Measurements from ENCODE around the gene NUMA1.
A peak's percentile ranks its signal among the peaks of the same experiment; 100 is the strongest.

Gene NUMA1, protein sequence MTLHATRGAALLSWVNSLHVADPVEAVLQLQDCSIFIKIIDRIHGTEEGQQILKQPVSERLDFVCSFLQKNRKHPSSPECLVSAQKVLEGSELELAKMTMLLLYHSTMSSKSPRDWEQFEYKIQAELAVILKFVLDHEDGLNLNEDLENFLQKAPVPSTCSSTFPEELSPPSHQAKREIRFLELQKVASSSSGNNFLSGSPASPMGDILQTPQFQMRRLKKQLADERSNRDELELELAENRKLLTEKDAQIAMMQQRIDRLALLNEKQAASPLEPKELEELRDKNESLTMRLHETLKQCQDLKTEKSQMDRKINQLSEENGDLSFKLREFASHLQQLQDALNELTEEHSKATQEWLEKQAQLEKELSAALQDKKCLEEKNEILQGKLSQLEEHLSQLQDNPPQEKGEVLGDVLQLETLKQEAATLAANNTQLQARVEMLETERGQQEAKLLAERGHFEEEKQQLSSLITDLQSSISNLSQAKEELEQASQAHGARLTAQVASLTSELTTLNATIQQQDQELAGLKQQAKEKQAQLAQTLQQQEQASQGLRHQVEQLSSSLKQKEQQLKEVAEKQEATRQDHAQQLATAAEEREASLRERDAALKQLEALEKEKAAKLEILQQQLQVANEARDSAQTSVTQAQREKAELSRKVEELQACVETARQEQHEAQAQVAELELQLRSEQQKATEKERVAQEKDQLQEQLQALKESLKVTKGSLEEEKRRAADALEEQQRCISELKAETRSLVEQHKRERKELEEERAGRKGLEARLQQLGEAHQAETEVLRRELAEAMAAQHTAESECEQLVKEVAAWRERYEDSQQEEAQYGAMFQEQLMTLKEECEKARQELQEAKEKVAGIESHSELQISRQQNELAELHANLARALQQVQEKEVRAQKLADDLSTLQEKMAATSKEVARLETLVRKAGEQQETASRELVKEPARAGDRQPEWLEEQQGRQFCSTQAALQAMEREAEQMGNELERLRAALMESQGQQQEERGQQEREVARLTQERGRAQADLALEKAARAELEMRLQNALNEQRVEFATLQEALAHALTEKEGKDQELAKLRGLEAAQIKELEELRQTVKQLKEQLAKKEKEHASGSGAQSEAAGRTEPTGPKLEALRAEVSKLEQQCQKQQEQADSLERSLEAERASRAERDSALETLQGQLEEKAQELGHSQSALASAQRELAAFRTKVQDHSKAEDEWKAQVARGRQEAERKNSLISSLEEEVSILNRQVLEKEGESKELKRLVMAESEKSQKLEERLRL (N-terminal part only)

DNA sequence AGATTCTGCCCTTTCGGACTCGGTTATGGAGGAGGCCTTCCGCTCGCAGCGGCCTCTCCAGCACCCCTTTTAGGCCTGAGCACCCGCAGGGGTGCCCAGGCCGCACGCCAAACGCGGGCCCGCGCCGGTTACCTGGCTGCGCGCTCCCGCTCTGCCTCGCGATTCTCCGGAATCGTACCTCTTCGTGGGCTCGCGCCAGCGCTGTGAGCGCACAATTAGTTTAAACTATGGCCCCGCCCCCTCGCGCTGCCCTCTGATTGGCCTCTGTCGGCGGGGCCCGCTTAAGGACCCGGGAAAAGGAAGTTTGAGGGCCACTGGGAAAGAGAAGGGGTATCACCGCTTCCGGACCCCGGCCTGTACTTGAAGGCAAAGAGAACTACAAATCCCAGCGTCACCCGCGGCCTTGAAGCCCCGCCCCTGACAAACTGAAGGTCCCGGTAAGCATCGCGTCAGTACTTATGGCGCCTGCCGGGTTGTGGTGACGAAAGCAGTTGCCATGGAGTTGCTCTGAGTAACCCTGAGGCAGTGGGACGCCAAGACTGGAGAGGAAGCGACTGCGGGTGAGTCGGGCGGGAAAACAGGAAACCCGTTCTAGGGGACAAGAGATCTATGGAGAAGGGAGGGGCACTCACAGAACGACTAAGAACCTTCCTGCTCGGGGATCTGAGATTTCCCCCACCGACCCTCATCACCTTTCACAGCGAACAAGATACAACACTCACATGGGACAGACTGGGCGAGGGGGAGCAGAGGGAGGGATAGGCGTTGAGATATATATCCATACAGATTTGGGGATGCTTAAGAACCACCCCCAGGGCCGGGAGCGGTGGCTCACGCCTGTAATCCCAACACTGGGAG lies at the start of gene NUMA1, which contains the start of gene LRRC51:
TSS of gene NUMA1 (minus strand) at position 217 of the 858 bp plus-strand sequence. CDS start 44,599 bp downstream, outside the sequence.
TSS of gene LRRC51 (plus strand) at position 525 of the 858 bp plus-strand sequence. CDS start 8,234 bp downstream, outside the sequence.
- DNase-seq (ENCODE audit: low read depth): peak; percentile 100

DNA sequence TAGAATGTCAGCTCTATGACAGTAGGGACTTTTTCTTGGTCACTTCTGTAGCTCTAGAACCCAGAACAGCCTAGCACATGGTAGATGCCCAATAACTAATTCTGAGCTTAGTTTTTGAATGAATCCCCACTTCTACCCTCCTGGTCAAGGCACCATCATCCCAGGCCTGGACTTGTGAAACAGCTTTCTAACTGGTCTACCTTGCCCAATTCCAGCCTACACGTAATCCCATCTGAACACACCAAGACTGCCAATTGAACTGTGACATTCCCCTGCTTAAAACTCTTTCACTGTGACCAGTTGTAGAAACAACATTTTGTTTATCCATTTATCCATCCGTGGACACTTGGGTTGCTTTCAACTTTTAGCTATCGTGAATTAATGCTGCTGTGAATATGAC lies 49.0 kb upstream of the NUMA1 start:
- DNase-seq (ENCODE audit: low read depth): no peak

DNA sequence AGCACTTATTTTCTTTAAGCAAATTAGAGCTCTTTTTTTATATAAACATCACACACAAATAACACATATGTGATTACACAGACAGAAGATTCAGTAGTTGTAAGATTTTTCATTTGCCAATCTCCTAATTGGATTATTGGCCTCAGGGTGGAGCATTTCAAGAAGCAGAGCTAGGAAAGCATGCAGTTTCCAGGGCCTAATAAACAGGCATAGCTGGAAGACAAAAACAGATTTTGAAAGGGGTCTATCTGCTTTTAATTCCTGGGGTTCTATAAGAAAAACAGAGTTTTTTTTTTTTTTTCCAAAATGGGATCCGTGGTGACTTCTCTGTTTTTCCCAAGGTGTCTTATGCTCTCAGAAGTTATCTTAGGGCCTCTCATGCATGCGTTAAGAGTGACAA lies 47.6 kb upstream of the NUMA1 start:
- no peak for DNase-seq (ENCODE audit: low read depth)

DNA sequence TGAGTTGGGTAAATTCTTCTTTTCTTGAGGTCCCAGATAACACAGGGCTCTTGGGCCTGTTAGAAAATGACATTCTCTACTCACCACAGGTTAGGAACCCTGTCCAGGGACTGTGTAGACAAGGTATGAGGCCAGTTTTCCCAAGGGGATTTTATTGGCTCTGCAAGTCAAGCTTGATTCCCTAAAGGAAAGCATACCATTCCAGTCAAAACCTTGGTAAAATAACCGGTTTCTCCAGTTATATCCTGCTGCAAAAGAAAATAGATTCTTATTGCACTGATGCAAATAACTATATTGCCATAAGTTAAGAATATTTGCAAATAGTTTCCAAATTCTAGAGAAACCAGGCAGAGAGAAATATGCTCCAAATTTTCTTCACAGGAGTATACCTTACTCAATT lies 45.6 kb upstream of the NUMA1 start:
- DNase-seq (ENCODE audit: low read depth): no peak

DNA sequence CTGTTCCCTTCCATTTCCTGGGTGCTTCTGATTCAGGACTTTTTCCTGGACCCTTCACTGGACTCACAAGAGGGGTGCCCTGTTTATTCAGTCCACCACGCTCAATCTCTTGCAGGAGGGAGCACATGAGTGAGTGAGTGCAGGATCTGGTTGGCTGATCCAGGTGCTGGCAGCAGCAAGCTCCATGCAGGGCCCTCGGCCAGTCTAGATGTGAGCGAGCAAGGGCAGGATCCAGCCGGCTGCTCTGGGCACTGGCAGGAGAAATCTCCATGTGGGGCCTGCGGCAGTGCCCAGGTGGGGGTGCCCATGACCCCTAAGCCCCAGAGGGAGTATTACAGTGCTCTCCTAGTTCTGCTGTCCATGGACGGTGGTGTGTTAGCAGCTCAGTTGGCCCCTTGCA lies 43.7 kb upstream of the NUMA1 start:
- DNase-seq (ENCODE audit: low read depth): no peak

DNA sequence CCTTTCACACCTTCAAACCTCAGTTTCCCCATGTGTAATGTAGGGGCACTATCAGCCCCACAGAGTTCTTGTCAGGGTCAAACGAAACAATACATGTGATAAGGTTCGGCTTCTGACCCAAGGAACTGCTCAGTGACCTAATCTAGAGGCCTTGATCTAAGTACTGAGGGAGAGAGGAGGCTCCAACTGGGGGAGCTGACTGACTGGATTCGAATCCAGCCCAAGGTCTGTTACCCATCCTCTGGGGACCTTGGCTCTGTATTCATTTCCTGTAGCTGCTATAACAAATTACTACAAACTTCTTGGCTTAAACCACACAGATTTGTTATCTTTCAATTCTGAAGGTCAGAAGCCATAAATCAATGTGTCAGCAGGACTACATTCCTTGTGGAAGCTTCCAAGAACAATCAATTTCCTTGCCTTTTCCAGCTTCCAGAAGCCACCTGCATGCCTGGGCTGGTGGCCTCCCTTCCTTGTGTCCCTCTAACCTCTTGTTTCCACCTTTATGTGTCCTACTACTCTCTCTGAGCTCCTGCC lies 42.8 kb upstream of the NUMA1 start:
- DNase-seq (ENCODE audit: low read depth): peak; percentile 46

DNA sequence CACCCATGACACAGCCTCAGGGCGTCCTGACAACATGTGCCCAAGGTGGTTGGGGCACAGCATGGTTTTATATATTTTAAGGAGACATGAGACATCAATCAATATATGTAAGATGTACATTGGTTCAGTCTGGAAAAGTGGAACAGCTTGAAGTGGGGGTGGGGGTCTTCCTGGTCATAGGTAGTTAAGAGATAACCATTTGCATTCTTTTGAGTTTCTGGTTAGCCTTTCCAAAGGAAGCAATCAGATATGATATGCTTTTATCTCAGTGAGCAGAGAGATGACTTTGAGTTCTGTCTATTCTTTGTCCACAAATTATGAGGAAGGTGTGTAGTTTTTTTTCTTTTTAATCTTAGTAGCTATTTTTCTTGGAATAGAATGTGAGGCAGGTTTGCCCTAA lies 42.3 kb upstream of the NUMA1 start:
- no peak for DNase-seq (ENCODE audit: low read depth)

DNA sequence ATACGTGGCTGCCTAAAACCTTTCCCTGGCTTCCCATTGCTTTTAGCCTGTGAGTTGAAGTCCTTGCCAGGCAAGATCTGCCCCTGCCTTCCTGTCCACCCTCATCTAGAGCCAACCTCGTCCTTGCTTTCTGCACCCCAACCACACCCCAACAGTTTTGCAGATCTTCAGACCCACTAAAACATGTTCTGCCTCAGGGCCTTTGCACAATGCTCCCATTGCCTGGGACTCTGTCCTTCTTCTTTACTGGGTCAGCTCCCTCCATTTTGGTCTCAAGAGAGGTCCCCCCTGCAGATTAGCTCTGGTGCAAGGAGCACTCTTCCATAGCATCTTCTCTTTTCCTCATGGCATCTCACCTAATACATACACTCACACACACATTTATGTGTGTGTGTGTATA lies 40.6 kb upstream of the NUMA1 start:
- DNase-seq (ENCODE audit: low read depth): no peak

DNA sequence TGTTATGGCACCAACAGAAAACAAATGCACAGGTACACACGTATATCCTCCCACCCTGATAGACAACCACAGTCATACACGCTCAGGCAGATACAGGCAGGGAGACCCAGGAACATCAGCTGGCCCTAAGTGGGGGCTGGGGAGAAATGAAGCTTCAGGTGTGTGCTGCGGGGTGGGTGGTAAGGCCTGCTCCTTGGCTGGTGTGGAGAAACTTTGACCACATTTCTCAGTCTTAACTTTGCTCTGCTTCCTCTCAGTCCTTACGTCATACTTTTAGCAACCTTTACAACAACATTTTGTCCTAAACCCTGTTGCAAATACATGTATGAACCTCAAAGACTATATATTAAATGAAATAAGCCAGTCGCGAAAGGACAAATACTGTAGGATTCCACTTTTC lies 38.9 kb upstream of the NUMA1 start:
- DNase-seq (ENCODE audit: low read depth): no peak

DNA sequence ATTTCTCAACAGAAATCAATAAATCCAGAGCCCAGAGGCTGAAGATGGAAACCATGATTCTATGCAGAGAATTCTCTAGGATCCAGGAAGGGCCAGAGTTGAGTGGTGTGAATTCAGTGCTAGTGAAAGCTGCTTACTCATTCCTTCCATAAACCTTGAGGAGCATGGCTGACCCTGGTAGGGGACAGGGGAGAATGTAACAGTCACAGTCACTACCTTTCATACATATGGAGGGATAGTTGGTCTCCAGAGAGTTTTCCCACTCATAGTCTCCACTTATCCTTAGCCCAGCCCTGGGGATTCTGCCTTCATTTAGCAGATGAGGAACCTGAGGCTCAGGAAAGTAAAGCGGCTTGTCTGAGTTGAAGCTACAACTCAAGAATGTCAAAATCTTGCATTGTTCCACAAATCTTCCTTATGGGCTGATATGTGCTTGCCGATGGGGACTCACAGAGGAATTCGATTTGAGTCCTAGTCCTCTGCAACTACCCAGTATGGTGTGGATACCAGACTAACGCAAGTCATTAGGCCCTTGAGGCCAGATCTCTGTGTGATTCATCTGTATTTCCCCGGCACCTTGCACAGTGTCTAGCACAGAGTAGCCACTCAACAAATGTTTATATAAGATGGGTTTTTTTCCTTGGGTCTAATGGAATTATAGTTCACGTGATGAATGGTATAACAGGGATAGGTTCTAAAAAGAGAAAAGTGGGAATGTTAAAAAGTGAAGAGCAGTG lies 35.8 kb upstream of the NUMA1 start:
- peak; percentile 45 for DNase-seq (ENCODE audit: low read depth)

DNA sequence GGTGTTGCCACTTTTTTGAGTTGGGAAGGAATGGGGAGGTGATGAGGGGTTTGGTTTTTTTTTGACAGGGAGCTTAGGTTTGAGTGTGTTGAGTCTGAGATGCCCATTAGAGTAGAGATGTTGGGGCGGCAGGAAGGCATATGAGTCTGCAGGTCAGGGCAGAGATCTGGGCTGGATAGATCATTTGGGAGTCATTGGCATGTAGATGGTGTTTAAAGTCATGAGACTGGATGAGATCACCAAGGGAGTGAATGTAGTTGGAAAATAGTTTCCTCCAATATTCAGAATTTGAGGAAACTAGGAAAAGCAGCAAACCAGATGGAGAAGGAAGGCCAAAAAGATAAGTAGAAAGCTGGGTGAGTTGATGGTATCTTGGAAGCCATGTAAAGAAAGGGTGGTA lies 34.2 kb upstream of the NUMA1 start:
- DNase-seq (ENCODE audit: low read depth): peak; percentile 40

DNA sequence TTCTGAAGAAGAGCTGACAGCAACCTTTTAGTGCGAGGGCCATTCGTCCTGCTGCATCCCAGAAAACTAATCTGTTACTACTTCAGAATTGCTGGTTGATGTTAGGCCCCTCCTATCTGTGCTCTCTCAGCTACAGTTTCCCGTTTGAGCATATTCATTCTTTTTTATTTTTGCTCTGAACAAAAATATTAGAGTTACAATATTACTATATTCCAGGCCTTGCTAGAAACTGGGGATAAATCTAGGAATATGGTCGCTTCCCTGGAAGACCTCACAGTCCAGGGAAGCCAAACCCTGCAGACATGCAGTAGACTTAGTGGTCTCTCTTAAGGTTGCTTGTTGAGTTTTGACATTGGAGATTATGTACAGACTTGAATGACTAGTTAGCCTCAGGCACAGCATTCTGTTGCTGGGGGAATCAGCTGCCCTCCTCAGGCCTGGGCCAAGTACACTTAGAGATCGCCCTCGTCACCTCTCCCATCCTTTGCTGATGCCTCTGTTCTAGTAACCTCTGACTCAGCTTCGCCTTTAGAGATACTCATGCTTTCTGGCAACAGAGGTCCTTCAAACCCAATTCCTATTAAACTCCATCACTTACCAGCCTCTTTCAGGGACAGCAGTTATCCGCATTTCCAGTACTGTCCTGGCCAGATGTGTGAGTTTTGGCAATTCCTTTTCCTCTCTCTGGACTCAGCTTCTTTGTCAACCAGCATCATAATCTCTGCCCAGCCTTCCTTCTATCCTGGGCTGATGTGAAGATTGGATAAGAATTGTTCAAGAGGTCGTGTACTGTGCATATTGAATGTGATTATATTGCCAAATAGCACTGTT lies 32.9 kb upstream of the NUMA1 start:
- peak; percentile 94 for DNase-seq (ENCODE audit: low read depth)

DNA sequence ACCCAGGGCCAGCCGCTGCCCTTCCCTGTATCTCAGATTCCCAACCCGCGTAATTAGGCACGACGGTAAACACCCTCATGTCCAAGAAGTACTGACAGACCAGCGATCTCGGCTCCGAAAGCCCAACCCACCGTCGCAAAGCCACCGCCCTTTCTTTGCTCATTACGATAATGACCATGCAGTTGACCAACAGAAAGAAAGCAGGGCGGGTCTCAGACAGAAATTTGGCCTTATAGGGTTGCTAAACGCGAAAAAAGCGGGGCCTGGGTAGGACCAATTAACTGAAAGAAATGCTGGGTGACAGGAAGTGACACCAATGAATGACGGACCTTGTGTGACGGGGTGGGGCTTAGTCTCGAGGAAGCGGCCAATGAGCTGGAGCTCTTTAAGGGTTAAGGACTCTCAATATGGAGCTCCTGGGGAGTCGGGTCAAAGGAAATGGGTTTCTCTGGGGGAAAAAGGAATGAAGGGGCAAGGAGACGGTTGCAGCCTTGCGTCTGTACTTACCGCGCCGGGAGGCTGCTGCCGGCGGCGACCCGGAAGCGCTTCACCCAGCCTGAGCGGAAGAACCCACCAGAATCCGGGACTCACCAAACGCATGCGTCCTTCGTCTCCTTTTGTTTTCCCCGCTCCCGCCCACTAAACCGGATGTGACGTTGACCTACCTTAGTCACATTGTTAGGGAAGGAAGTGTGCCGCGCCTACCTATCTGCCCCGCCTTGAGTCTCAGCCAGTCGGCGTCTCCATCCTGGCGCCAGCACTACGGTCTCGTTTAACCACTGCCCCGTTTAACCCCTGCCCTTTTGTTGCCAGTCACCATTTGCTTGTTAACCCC lies 32.0 kb upstream of the NUMA1 start, which contains the start of gene ANAPC15:
TSS of gene ANAPC15 (minus strand) at position 553 of the 835 bp plus-strand sequence. CDS start 1,419 bp downstream, outside the sequence.
- peak; percentile 100 for DNase-seq (ENCODE audit: low read depth)

DNA sequence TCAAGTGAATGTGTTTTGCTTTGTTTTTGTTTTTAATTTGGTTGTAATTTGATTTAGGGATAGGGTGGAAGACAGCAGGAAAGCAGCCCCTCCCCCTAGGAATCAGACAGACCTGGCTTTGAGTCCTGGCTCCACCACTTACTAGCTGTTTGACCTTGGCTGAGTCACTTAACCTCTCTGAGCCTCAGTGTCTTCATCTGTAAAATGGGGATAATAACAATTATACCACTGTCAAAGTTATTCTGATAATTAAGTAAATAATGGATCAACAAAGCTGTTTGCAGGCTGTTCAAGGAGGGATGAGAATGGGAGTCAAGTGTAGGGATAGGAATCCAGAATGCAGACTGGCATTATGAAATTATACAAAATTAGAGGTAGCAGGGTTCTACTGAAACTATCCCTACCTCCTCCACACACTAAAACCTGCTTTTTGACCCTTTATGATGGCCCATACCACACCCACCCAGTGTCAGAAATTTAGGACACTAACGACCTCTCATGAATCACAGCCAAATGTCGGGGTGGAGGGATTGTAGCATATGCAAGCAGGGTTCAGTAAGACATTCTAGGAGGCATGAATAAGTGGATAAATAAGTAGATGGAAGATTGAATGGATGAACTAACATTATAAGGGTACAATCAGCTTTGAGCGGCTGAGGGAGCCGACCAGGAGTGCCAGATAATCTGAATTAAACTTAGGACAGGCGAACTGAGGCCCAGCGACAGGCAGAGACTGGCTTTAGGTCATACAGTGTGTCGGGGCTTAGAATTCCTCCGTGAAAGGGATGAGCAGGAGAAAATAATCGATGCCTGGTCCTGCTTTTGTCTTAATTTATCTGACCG lies 31.2 kb upstream of the NUMA1 start:
- DNase-seq (ENCODE audit: low read depth): no peak

DNA sequence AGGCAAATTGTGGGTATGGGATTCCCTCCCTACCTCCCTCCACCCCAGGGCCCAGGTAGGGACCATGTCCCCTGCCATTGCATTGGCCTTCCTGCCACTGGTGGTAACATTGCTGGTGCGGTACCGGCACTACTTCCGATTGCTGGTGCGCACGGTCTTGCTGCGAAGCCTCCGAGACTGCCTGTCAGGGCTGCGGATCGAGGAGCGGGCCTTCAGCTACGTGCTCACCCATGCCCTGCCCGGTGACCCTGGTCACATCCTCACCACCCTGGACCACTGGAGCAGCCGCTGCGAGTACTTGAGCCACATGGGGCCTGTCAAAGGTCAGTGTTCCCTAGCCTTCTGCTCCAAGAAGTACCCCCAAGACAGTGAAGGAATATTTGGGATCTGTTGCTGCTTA lies 25.5 kb upstream of the NUMA1 start, which contains the start of gene TOMT:
TSS of gene TOMT (plus strand) at position 37 of the 400 bp plus-strand sequence. CDS start at position 65, 28 bp downstream.
- DNase-seq (ENCODE audit: low read depth): no peak

DNA sequence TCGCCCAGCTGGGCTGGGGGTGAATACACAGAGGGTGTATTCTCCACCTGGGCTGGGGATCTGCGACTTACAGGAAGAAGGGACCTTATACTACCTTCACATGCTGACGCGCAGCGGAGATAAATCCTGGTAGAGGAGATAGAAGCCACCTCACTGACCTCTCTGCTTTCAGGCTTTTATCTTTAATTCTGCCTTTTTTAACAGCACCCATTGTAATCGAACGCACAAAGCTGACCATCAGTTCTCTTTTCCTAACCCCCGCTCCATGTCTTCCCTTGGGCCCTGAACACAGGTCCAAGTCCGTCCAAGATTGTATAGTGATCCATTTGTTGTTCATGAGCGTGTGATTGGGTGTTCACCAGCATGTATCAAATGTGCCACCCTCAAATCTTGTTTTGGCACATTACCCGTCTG lies 23.4 kb upstream of the NUMA1 start:
- no peak for DNase-seq (ENCODE audit: low read depth)

Data from EH (cell line).